A549 (cell line): ENCODE data around the gene CNTN5.

Experiments
- ELK1 ChIP-seq: fragments of 150-350 bp; IDR thresholded peaks from 2 replicates; pipeline ENCODE4 v1.6.1; 2014; ENCODE audit warnings: low read depth, mild to moderate bottlenecking, low read length
- TF ChIP-seq, protein P1 (sequence below): fragments of >200 bp; sonication (Bioruptor Twin); formaldehyde crosslinking; IDR thresholded peaks from 3 replicates; pipeline ENCODE4 v1.5.1; 2016

- TF ChIP-seq ELK1: no peak
- TF ChIP-seq, protein P1, sequence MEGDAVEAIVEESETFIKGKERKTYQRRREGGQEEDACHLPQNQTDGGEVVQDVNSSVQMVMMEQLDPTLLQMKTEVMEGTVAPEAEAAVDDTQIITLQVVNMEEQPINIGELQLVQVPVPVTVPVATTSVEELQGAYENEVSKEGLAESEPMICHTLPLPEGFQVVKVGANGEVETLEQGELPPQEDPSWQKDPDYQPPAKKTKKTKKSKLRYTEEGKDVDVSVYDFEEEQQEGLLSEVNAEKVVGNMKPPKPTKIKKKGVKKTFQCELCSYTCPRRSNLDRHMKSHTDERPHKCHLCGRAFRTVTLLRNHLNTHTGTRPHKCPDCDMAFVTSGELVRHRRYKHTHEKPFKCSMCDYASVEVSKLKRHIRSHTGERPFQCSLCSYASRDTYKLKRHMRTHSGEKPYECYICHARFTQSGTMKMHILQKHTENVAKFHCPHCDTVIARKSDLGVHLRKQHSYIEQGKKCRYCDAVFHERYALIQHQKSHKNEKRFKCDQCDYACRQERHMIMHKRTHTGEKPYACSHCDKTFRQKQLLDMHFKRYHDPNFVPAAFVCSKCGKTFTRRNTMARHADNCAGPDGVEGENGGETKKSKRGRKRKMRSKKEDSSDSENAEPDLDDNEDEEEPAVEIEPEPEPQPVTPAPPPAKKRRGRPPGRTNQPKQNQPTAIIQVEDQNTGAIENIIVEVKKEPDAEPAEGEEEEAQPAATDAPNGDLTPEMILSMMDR: no peak
Observed at GRCh38 chr11:99513368-99513767, 492.6 kb downstream of the CNTN5 start.
